ENCODE measurements around the gene RNPEP.
"Not testable (repeated sequence)": the region's sequence is repeated elsewhere in the genome, so short reads cannot be mapped to it uniquely, and the experiment has no call there.

Gene RNPEP

DNA sequence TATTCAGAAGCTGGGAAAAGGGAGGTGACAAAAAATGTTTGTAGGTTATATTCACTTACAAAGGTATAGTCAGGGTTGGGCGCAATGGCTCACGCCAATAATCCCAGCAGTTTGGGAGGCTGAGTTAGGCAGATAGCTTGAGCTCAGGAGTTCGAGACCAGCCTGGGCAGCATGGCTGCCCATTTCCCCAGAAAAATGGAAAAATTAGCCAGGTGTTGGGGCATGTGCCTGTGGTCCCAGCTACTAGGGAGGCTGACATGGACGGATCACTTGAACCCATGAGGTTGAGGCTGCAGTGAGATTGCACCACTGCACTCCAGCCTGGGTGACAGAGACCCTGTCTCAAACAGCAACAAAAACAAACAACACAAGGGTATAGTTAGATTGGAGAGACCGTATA is 24.1 kb upstream of the RNPEP start:
- DNase-seq (ENCODE audit: low spot score) = no peak

DNA sequence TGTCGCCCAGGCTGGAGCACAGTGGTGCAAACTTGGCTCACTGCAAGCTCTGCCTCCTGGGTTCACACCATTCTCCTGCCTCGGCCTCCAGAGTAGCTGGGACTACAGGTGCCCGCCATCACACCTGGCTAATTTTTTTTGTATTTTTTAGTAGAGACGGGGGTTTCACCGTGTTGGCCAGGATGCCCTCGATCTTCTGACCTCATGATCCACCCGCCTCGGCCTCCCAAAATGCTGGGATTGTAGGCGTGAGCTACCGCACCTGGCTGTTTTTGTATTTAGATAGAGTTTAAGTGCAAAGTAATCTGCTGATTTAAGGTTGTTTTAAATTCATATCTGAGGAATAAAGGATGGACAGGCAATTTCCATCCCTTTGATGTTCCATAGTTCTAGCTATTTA is 20.1 kb upstream of the RNPEP start:
- not testable (repeated sequence) for DNase-seq (ENCODE audit: low spot score)

DNA sequence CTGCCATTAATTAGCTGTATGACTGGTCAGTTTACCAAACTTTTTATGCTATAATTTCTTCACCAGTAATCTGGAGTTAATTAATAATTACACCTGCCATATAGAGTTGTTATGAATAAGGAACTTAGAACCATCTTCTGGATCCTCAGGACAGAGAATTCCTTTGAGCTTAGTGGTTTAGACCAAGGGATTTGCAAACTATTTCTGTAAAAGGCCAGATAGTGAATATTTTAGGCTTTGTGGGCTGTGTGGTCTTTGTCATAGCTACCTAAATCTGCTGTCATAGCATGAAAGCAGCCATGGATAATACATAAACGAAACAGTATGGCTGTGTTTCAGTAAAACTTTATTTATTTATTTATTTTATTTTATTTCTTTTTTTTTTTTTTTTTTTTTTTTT is 18.2 kb upstream of the RNPEP start:
- DNase-seq (ENCODE audit: low spot score) = no peak

DNA sequence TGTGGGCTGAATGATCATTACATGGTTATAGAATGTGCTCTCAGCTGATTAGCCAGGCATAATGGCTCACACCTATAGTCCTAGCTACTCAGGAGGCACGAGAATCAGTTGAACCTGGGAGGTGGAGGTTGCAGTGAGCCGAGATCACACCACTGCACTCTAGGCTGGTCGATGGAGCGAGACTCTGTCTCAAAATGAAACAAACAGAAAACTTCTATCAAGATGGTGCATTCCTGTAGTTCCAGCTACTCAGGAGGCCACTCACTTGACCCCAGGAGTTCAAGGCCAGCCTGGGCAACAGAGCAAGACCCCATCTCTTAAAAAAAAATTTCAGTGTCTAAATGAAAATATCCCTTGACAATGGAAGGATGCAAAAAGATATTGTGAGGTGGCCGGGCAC is 16.3 kb upstream of the RNPEP start:
- no peak for DNase-seq (ENCODE audit: low spot score)

DNA sequence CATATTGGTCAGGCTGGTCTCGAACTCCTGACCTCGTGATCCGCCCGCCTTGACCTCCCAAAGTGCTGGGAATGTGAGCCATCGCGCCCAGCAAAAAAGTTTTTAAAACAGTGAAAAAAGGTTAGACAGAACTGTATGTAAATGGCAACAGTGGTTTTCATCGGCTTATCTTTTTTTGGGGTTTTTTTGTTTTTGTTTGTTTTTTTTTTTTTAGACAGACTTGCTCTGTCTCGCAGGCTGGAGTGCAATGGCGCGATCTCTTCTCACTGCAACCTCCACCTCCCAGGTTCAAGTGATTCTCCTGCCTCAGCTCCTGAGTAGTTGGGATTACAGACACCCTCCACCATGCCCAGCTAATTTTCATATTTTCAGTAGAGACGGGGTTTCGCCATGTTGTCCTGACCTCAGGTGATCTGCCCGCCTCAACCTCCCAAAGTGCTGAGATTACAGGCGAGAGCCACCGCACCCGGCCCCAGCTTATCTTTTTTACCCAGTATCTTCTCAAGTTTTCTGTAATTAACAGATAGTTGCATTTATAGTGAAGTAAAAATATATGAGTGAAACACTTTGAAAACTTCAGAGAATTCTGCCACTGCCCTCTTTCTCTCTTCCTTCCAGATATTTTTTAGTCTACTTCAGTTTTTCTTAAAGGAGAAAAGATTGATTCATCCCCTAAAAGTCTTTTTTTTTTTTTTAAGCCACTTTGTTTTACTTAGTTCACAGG is 14.1 kb upstream of the RNPEP start:
- DNase-seq (ENCODE audit: low spot score) = no peak

DNA sequence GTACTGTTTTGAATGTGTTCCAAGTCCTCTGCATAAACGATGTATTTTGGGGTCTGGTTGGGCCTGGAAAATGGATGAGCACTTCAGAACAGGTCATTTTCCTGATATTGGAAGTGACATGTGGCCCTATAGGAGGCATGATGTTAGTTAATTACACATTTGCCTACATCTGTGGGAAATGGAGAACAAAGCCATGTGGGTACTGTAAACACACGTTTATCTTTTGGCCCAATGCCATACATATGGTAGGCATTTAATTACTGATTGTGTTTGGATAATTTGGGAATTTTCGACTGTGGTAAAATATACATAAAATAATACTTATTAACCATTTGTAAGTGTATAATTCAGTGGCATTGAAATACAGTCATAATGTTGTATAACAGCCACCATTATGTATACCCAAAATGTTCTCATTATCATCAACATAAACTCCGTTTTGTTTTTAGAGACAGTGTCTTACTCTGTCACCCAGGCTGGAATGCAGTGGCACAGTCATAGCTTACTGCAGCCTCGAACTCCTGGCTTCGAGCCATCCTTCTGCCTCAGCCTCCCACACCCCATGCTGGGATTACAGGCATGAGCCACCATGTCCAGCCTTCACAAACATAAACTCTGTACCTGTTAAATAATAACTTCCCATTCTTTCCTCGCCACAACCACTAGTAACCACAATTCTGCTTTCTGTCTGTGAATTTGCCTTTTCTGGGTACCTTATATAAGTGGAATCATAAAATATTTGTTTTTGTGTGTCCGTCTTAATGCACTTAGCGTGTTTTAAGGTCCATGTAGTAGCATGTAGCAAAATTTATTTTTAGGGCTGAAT is 11.9 kb upstream of the RNPEP start:
- DNase-seq (ENCODE audit: low spot score) = no peak

DNA sequence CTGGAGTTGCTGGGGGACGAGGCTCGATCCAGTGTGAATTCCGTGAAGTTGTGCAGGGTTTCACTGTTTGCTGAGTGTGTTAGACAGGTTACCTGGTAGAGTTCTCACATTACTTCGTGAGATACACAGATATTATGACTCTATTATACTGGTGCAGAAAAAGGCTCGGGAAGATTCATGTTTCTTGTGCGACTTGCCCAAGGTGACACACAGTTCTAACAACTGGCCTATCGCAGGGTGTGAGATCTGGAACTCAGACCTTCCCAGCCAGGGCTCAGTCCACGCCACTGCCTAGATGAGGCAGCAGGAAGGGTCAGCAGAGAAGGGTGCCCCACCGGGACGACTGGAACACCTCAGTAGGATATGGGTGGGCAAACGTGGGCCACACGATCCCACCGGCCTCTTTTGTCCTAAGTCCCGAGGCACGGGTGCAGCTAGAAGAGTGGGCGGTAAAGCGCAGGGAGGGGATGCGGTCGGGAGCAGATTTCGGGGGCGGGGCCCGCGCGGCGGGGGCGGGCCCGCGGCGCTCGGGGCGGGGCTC is 296 bp upstream of the RNPEP start:
- peak; percentile 91 for DNase-seq (ENCODE audit: low spot score)

DNA sequence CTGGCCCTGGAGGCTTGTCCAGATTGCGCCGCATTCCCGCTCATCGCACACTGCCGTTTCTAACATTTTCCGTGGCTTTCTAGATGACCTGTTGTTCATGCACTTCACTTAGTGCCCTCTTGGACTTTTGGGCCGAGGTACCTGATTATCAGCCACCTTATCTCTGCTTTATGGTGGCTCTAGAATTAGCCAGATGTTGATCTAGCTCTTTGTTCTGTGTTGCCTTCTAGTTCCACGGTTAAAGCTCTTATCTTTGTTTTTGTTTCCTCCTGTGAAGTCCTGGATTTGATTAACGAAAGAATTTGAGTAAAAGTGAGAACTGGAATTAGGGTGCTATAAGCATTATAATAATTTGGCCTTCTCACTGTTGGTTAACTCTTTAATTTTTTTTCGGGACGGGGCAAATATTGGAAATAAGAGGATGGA is 945 bp downstream of the RNPEP start:
- DNase-seq (ENCODE audit: low spot score) = no peak

DNA sequence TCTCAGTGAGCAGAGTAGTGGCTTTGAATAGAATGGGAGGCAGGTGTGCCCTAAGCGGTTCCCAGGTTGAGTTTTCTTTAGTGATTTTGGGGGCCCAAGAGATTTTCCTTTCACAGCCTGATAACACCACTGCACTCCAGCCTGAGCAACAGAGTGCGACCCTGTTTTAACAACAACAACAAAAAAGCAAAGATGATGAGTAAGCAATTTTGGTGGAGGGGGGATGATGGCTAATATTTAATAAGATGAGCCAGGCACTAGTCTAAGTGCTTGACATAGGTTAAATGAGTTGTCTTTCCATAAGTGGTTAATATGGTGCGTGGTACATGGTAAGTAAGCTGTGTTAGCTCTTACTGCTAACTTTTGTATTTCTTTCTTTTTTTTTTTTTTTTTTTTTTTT is 2.0 kb downstream of the RNPEP start:
- no peak for DNase-seq (ENCODE audit: low spot score)

DNA sequence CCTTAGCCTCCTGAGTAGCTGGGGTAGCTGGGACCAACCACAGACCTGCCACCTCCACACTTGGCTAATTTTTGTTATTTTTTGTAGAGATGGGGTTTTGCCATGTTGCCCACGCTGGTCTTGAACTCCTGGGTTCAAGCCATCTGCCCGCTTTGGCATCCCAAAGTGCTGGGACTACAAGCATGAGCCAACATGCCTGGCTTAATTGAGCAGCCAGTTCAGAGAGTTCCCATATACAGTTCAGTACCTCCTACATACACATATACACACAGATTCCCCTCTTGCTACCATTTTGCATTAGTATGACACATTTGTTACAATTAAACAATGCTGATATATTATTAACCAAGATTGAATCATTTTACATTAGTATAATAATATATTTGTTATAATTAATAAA is 2.9 kb downstream of the RNPEP start:
- DNase-seq (ENCODE audit: low spot score) = no peak

DNA sequence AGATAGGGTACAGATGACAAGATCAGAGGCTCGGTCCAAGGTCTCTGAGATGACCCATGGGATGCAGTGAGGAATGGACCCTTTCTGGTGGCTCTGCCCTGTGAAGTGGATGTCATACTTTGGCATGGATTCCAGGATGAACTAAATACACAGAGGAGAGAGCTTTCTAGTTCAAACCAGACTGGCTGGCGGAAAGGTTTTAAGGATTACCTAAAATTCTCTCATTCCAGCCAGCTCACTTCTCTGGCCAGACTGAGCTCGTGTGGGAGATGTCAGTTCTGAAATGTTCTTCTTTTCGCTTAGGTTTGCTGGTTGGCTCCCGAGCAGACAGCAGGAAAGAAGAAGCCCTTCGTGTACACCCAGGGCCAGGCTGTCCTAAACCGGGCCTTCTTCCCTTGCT is 6.2 kb downstream of the RNPEP start:
- no peak for DNase-seq (ENCODE audit: low spot score)

DNA sequence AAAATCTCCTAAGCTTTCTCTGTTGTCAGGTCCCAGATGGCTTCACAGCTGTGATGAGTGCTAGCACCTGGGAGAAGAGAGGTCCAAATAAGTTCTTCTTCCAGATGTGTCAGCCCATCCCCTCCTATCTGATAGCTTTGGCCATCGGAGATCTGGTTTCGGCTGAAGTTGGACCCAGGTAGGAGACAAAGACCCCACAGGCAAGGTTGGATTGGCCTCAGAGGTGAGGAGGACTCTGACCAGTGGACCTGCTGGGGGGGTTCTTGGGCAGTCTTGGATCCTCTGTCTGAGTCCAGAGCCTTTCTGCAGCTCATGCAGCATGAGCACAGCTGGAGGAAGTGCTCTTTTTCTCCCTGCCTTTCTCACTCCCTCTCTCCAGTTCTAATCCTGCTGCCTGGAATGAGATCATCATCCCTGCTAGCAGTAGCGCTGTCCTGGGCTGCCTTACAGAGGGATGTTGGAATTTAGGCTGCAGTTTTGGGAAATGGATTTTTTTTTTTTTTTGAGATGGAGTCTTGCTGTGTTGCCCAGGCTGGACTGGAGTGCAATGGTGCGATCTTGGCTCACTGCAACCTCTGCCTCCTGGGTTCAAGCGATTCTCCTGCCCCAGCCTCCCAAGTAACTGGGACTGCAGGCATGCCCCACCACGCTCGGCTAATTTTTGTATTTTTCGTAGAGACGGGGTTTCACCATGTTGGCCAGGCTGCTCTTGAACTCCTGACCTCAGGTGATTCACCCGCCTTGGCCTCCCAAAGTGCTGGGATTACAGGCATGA is 7.1 kb downstream of the RNPEP start:
- DNase-seq (ENCODE audit: low spot score) = no peak

DNA sequence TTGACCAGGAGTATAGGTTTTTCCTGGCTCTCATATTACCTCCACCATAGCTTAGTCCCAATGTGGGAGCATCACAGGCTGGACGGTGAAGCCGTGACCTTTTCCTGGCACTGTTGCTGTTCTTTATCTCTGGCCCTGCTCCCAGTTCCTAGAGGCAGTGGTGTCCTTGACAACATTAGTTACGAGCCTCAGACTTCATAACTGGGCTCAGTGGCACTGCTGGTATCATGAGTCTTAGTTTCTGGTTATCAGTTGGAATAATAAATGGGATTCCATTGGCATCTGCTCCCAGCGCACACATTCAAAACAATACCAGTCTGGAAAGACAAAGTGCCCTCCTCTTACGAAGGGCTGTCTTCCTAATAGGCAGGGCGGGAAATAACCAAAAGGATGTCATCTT is 8.0 kb downstream of the RNPEP start:
- DNase-seq (ENCODE audit: low spot score) = no peak

DNA sequence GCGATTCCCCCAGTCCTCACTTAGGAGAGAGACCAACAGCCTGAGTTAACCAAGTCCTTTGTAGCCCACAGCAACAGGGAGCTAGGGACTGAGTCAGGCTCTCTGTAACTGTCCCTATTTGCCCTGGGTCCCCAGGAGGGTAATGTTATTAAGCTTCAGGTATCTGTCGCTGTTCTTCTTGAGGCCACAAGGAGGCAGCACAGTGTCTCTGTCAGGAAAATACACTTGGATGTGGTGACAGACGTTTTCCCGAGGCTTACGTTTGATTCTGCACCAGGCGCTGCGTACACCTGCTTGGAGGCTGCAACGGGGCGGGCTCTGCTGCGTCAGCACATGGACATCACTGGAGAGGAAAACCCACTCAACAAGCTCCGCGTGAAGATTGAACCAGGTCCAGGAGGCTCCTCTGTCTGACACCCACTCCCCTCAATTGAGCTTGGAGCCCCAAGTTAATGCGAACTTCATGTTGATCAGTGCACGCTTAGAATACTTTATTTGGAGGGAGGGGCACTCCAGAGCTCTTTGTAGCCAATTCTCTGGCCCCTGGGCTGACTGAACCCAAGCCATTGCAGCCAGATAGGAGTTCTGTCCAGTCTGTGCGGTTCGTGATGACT is 17.3 kb downstream of the RNPEP start:
- peak; percentile 84 for DNase-seq (ENCODE audit: low spot score)

DNA sequence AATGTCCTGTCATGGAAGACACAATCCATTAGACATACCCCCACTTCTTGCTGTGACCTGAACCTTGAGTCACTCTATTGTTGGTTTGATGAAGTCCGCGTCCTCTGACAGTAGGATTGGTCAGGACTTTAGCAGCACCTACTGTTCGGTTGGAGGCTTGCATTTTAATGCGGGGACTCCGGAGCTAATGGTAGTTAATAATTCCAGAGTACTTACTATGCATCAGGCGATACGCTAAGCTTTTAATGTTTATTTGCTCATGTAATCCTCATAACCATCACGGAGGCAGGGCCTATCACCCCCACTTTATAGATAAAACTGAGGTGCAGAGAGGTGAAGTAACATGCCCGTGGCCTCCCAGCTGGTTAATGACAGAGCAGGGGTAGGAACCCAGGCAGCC is 20.1 kb downstream of the RNPEP start:
- DNase-seq (ENCODE audit: low spot score) = no peak

DNA sequence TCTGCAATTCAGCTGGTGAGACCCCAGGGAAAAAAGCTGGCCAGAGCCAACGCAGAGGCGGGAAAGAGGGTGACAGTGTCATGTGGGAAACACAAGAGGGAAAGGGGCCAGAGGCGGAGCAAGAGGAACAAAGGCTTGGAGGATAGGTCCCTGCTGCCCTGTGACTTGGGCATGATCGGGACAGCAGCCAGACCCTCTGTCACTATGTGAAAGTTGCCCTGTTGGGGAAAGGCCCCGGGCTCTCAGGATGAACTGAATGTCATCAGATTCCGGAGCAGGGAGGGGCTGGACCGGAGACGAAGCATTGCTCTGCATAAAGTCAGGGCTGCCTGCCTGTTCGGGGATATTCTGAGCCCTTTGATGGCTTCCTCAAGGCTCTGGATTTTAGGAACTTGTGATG is 22.3 kb downstream of the RNPEP start:
- no peak for DNase-seq (ENCODE audit: low spot score)

DNA sequence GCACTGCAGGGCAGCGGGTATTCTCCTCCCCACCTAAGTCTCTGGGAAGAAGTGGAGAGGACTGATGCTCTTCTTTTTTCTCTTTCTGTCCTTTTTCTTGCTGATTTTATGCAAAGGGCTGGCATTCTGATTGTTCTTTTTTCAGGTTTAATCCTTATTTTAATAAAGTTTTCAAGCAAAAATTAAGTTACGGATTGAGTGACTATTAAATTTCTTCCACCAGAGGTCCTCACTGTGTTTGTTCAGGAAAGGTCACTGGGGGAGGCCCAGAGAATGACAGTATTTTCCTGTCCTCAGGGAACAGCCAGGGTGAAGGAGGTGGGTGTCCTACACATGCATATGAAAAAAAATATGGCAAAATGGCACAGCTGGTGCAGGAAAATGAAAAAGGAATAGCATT is 23.5 kb downstream of the RNPEP start:
- DNase-seq (ENCODE audit: low spot score) = no peak

DNA sequence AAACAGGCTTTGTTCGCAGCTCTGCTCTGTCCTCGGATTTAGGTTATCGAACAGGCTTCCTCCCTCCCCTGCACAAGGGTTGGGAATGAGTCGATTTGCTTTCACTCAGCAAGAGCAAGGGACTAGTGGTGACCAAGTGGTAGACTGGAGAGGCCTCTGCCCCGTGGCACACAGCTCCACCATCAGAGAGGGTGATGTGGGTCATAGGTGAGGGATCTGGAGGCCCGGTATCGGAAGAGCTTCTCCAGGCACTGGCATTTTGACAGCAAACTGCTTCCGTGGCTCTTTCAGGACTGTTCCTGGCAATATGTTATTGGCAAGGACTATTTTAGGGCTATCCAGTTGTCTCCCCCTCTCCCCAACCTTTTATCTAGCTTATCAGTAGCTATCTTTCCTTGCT is 24.9 kb downstream of the RNPEP start:
- no peak for DNase-seq (ENCODE audit: low spot score)

DNA sequence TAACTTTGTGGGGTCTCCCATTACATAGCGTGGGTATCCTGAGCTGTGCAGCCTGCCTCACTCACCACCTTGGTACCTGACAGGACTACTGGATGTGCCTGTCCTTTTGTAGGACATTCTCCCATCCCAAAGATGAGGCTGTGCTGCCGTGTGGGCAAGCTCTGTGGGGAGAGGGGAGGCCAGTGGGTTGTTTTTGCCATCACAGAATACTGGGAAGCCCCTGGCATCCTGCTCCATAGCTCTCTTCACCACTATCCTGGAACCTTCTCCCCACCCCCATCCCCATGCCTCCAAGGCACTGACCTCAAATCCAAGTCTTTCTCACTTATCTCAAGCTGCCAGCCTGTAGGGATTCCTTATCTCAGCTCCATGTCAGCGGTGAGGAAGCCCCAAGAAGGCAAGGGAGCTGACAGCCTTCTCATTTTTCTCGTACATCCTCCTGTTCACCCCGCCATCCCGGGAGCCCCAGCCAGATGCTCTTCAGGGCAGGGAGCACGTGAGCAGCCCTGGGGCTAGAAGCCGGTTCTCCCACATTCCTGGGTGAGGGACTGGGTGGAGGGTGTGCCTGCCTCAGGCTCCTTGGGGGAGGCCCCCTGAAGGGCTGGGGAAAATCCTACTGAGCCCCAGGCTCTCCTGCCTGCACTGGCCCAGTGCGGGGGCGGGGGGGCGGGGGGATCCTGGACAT is 25.5 kb downstream of the RNPEP start:
- DNase-seq (ENCODE audit: low spot score) = peak; percentile 84

DNA sequence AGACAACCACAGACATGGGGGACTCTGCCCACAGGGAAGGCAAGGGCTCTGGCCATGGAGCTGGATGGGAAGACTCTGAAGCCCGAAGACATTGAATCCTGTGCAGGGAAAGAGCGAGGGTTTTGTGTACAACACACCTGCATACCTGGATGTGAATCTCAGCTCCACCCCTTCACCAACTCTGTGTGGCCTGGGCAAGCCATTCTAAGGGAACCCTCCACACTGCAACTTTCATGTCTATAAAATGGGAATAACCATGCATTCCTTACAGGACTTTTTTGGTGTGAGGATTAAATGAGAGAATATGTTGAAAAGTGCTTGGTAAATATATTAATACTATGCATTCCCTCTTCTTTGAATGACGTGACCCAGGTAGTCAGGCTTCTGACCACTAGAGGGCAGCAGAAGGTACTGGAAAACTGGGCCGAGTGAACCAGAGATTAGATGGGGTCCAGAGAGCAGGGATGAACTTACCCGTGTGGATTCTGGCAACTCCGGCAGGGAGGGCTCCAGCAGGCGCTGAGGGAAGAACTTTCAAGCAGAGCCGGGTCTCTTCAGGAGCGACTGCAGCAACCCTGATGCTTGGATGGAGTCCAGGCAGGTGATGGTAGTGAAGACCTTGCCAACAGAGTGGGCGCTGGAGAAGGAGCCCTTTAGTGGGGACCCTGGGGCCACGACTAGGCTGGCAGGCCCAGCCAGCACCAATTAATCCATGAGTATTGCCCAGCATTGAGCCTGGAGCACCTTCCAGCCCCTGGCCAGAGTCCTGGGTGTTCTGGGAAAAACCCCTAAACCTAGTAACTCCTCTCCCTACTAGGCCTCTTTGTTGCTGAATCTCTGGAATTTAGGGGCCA is 27.1 kb downstream of the RNPEP start:
- peak; percentile 76 for DNase-seq (ENCODE audit: low spot score)
